Measurements from ENCODE around the gene MYL12B.
"Not testable (repeated sequence)": the region's sequence is repeated elsewhere in the genome, so short reads cannot be mapped to it uniquely, and the experiment has no call there.

Gene MYL12B

DNA sequence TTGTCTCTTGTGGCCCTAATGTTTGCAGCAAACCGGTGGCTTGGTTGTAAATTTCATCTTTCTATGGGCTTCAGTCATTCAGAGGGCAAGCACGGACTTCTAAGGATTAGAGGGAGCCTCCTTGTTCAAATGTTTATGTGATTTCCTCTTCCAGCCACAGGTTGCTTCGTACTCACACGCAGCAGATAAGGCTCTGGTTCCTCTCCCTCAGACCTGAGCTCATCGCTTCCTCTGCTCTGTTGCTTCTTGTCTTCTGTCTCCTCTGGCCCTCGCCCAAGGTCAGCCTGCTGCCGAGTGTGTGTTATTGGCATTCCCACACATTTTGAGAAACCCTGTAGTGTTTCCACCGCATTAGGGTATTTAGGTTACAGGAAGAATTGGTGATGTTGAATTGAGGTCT is 44.0 kb downstream of the MYL12B start:
- TF ChIP-seq, protein P1, sequence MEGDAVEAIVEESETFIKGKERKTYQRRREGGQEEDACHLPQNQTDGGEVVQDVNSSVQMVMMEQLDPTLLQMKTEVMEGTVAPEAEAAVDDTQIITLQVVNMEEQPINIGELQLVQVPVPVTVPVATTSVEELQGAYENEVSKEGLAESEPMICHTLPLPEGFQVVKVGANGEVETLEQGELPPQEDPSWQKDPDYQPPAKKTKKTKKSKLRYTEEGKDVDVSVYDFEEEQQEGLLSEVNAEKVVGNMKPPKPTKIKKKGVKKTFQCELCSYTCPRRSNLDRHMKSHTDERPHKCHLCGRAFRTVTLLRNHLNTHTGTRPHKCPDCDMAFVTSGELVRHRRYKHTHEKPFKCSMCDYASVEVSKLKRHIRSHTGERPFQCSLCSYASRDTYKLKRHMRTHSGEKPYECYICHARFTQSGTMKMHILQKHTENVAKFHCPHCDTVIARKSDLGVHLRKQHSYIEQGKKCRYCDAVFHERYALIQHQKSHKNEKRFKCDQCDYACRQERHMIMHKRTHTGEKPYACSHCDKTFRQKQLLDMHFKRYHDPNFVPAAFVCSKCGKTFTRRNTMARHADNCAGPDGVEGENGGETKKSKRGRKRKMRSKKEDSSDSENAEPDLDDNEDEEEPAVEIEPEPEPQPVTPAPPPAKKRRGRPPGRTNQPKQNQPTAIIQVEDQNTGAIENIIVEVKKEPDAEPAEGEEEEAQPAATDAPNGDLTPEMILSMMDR (IDR thresholded peaks at IDR 0.05; ENCODE audit: insufficient read depth, missing control alignments): no peak
- FAIRE-seq: no peak
- DNase-seq (ENCODE audit: insufficient read length, low spot score): no peak

DNA sequence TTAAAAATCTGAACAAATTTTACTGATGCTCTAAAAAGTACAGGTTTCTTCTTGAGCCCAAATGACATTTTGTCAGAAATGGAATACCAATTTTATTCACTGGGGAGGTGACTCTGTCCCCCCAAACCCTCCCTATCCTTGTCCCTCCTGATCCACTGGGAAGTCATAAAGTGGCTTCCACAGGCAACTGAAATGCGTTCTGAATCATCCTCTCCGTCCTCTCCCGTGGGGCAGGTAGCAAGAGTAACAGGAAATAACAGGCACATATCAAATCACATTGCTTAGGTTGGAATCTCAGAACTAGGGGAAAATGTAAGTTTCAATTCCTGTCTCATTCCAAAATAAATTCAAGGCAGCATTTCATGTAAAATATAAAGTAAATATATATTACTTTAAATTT is 44.5 kb downstream of the MYL12B start:
- FAIRE-seq: no peak
- DNase-seq (ENCODE audit: insufficient read length, low spot score): no peak
- TF ChIP-seq, protein P1 (IDR thresholded peaks at IDR 0.05; ENCODE audit: insufficient read depth, missing control alignments): no peak

DNA sequence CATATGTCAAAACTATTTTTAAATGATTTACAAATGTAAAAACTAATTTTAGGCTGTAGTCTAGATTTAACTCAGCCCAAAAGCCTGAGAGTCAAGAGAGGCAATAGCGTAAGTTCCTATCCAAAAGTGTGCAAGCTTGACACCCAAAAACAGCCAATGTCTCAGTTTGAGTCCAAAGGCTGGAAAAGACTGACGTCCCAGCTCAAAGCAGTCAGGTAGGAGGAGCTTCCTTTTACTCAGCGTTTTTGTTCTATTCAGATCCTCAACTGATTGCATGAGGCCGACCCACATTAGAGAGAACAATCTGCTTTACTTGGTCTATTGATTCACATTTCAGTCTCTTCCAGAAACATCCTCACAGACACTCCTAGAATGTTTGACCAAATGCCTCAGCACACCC is 51.8 kb downstream of the MYL12B start:
- DNase-seq (ENCODE audit: insufficient read length, low spot score) (no peak), FAIRE-seq (no peak)
- TF ChIP-seq, protein P1 (IDR thresholded peaks at IDR 0.05; ENCODE audit: insufficient read depth, missing control alignments): no peak

DNA sequence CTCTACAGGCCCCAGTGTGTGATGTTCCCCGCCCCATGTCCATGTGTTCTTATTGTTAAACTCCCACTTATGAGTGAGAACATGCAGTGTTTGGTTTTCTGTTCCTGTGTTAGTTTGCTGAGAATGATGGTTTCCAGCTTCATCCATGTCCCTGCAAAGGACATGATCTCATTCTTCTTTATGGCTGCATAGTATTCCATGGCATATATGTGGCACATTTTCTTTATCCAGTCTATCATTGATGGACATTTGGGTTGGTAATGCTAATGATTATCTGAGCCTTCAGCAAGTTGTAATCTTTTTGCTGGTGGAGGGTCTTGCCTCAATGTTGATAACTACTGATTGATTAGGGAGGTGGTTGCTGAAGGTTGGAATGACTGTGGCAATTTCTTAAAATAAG is 53.4 kb downstream of the MYL12B start:
- not testable (repeated sequence) for DNase-seq (ENCODE audit: insufficient read length, low spot score)

DNA sequence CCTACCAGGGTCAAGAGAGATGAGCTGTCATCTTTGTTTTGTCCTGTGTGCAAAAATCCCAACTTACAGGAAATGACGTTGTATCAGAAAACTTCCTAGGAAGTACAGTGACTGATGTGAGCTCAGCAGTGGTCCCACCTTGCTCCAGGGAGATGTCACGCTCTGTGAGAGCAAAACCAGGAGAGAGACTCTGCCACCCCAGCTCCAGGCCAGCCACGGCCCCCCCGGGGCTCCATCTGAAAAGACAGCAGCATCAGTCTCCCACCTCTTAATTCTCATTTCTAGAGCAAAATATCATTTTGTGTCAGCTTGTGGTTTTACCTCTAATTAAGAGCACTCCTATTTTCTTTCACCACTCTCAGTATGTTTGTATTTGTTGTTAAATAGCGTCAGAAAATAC is 57.5 kb downstream of the MYL12B start:
- DNase-seq (ENCODE audit: insufficient read length, low spot score): no peak
- FAIRE-seq: no peak
- TF ChIP-seq, protein P1 (IDR thresholded peaks at IDR 0.05; ENCODE audit: insufficient read depth, missing control alignments): no peak

More for the DNA sequence above, 53.4 kb downstream of the MYL12B start:
- FAIRE-seq: not testable (repeated sequence)

DNA sequence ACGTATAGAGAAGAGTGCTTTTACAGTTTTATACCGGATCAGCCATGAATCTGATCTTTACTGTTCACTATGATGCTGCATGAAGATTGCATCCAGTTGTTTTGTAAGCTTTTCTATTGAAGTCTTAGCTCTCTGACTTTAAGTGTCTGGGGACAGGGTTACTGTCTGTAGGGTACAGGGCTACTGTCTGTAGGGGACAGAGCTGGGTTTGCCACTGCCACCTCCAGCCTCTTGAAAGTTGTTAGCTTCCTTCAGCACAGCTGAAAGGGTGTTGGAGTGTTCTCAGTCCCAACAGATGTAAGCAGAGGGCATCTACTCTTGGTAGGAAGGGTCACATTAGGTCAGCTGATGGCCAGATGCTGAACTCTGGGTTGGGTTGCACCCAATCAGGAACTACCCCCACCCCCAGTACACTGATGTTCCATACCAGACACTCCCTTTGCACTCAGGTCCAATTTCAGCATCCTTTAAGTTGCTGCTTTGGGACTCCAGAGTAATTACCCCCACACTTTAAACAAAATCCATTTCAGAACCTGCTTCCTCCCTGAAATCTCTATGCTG is 58.0 kb downstream of the MYL12B start:
- TF ChIP-seq, protein P1 (IDR thresholded peaks at IDR 0.05; ENCODE audit: insufficient read depth, missing control alignments): no peak
- no peak for FAIRE-seq
- no peak for DNase-seq (ENCODE audit: insufficient read length, low spot score)

DNA sequence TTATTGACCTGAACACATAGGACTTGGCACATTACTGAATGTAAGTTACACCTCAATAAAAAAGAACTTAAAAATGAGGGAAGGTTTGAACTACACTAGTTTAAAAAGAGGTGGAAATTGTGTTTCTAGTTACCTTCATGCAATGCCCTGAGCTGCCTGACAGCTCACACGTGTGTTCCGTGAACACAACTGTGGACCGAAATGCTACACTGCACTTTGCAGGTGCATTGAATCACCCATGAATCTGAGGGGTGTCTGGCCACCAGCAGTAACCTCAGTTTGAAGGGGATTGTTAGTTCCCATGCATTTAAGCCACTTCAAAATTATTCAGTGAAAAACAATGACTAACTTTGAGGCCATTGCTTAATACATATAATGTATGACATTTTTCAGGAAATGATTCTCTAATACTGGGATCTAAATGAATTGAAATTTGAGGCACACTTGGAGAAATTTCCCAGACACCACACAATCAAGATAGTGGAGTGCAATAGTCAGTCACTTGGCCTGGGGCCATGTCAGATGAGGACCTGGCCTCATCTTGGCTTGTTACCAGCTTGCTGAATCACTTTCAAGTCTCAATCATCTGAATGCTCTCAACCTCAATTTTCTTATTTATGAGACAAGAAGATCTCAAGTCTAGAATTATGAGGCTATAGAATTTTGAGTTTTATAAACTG is 59.3 kb downstream of the MYL12B start:
- DNase-seq (ENCODE audit: insufficient read length, low spot score) (no peak), FAIRE-seq (no peak)
- TF ChIP-seq, protein P1 (IDR thresholded peaks at IDR 0.05; ENCODE audit: insufficient read depth, missing control alignments): no peak

All from D721Med (cell line).